Measurements from ENCODE around the gene LRRC4C. TPM values are rescaled to one million over a fixed set of nuclear protein-coding genes. Genes with fewer than 3 reads are reported as not detected.

The LRRC4C gene
- total RNA-seq, 1 experiment from 2014 or later: not detected

DNA sequence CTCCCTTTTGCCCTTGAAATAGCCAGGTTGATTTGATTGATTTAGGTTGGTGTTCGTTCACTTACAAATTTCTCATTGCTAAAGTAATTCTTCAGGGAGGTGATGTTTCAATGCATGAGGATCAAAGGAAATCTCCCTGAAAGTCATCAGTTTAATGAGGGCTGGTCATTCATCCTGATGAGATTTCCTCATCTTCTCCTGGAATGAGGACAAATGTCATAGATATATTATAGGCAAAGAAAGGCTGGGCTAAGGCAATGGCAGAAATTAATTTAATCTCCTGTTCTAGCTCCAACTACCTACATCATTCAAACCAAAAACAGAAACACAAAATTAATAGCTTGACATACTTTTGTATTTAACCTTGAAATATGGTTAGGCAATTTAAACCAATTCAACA is 1052.1 kb downstream of the LRRC4C start:
- no peaks in the 10 kb centered on the region for H3K4me1 ChIP-seq (ENCODE audit: insufficient read depth, low read length)
- DNase-seq (no peak), ATAC-seq (no peak)
- no peak overlapping the region for H3K9ac ChIP-seq (ENCODE audit: low read length)
- no peaks in the 10 kb centered on the region for H3K36me3 ChIP-seq (ENCODE audit: low read depth, low read length)
- no TSS peak for BruUV-seq (replicated peaks)
- no peak overlapping the region for H2AFZ ChIP-seq (ENCODE audit: low read length)
- H3K9me3 ChIP-seq (ENCODE audit: low read length): 0 out of 2 replicates have a peak, but pooled peaks cover 4% of the 10 kb centered on the region
- ChIA-PET POLR2A (ENCODE audit: unreplicated experiment) (no interaction called here), CTCF (no interaction called here)
- H3K79me2 ChIP-seq (ENCODE audit: low read length): no peaks in the 10 kb centered on the region
- TF ChIP-seq EZH2phosphoT487 (IDR thresholded peaks at IDR 0.05; ENCODE audit: borderline replicate concordance, low read length) (no peak), EZH2 (IDR thresholded peaks at IDR 0.05; ENCODE audit: low read length, unreplicated experiment) (no peak)
- TF ChIP-seq, protein P1, sequence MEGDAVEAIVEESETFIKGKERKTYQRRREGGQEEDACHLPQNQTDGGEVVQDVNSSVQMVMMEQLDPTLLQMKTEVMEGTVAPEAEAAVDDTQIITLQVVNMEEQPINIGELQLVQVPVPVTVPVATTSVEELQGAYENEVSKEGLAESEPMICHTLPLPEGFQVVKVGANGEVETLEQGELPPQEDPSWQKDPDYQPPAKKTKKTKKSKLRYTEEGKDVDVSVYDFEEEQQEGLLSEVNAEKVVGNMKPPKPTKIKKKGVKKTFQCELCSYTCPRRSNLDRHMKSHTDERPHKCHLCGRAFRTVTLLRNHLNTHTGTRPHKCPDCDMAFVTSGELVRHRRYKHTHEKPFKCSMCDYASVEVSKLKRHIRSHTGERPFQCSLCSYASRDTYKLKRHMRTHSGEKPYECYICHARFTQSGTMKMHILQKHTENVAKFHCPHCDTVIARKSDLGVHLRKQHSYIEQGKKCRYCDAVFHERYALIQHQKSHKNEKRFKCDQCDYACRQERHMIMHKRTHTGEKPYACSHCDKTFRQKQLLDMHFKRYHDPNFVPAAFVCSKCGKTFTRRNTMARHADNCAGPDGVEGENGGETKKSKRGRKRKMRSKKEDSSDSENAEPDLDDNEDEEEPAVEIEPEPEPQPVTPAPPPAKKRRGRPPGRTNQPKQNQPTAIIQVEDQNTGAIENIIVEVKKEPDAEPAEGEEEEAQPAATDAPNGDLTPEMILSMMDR (conservative IDR thresholded peaks at IDR 0.05; ENCODE audit: low read depth, low read length): no peak
- H4K20me1 ChIP-seq (ENCODE audit: low read length): no peaks in the 10 kb centered on the region
- no peaks in the 10 kb centered on the region for H3K9me2 ChIP-seq (replicated peaks; ENCODE audit: low read length)
- intact Hi-C loops (cut with micrococcal nuclease): no loop called here
- no peak overlapping the region for H3K4me3 ChIP-seq (ENCODE audit: low read length)
- no peaks in the 10 kb centered on the region for H3K27me3 ChIP-seq (ENCODE audit: low read length)
- no peaks in the 10 kb centered on the region for H3F3A ChIP-seq (ENCODE audit: low read length, unreplicated experiment)
- no peak overlapping the region for H3K4me2 ChIP-seq (ENCODE audit: low read length)
- no peak overlapping the region for H3K27ac ChIP-seq (ENCODE audit: low read length)

DNA sequence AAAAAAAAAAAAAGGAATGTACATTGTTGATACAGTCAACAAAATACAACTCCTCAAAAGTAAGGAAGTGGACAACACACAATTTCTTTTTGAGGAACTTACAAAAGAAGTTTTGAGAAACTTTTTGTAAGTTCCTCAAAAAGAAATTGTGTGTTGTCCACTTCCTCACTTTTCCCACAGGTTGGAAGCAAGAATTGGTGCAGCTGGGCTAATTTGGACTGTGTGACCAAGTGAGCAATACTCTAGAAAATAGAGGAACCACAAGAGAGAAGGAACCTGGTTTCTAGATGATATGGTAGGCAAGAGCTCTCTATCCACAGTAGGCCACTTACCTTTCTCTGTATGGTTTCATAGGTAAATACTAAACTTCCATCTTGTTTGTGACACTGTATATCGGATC is 1053.8 kb downstream of the LRRC4C start:
- Histone ChIP-seq H3K36me3 (ENCODE audit: low read depth, low read length) (no peaks in the 10 kb centered on the region), H4K20me1 (ENCODE audit: low read length) (no peaks in the 10 kb centered on the region), H3K4me2 (ENCODE audit: low read length) (no peak overlapping the region), H3K27ac (ENCODE audit: low read length) (no peak overlapping the region), H3K9me3 (ENCODE audit: low read length) (0 out of 2 replicates have a peak, but pooled peaks cover 4% of the 10 kb centered on the region), H3F3A (ENCODE audit: low read length, unreplicated experiment) (no peaks in the 10 kb centered on the region), H2AFZ (ENCODE audit: low read length) (no peak overlapping the region), H3K27me3 (ENCODE audit: low read length) (no peaks in the 10 kb centered on the region), H3K4me1 (ENCODE audit: insufficient read depth, low read length) (no peaks in the 10 kb centered on the region), H3K4me3 (ENCODE audit: low read length) (no peak overlapping the region), H3K9me2 (replicated peaks; ENCODE audit: low read length) (no peaks in the 10 kb centered on the region), H3K9ac (ENCODE audit: low read length) (no peak overlapping the region), H3K79me2 (ENCODE audit: low read length) (no peaks in the 10 kb centered on the region)
- CTCF ChIA-PET: no interaction called here
- intact Hi-C loops (cut with micrococcal nuclease): no loop called here
- no peak for DNase-seq
- no peak for ATAC-seq
- POLR2A ChIA-PET (ENCODE audit: unreplicated experiment): no interaction called here
- no TSS peak for BruUV-seq (replicated peaks)
- TF ChIP-seq EZH2phosphoT487 (IDR thresholded peaks at IDR 0.05; ENCODE audit: borderline replicate concordance, low read length) (no peak), EZH2 (IDR thresholded peaks at IDR 0.05; ENCODE audit: low read length, unreplicated experiment) (no peak)
- TF ChIP-seq, protein P1 (conservative IDR thresholded peaks at IDR 0.05; ENCODE audit: low read depth, low read length): no peak

DNA sequence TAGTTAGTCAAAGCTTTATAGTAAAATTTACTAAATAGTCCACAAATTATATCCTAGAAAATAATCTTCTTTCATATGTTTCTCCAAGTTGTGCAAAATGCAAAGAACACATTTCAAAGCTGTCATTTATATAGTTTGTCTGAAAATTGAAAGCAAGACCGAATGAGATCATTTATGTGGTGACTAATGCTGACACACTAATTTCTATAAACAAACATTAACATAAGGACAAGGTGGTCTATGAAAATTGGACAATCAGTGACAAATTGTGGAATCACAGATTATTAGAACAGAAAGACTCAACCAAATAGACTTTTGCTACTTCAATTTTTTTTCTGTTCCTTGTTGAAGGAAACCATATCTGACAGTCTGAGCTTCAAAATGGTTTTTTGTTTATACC is 1056.1 kb downstream of the LRRC4C start:
- Histone ChIP-seq H3K9me3 (ENCODE audit: low read length) (no peaks in the 10 kb centered on the region), H3K4me3 (ENCODE audit: low read length) (no peak overlapping the region), H3K9ac (ENCODE audit: low read length) (no peak overlapping the region), H3K4me2 (ENCODE audit: low read length) (no peak overlapping the region), H3K27ac (ENCODE audit: low read length) (no peak overlapping the region), H4K20me1 (ENCODE audit: low read length) (no peaks in the 10 kb centered on the region), H2AFZ (ENCODE audit: low read length) (no peak overlapping the region), H3K79me2 (ENCODE audit: low read length) (no peaks in the 10 kb centered on the region), H3F3A (ENCODE audit: low read length, unreplicated experiment) (no peaks in the 10 kb centered on the region), H3K9me2 (replicated peaks; ENCODE audit: low read length) (no peaks in the 10 kb centered on the region), H3K36me3 (ENCODE audit: low read depth, low read length) (no peaks in the 10 kb centered on the region), H3K27me3 (ENCODE audit: low read length) (no peaks in the 10 kb centered on the region), H3K4me1 (ENCODE audit: insufficient read depth, low read length) (no peaks in the 10 kb centered on the region)
- peak; percentile 12 for DNase-seq
- intact Hi-C loops (cut with micrococcal nuclease): no loop called here
- BruUV-seq (replicated peaks): no TSS peak
- TF ChIP-seq EZH2 (IDR thresholded peaks at IDR 0.05; ENCODE audit: low read length, unreplicated experiment): no peak
- no peak for TF ChIP-seq EZH2phosphoT487 (IDR thresholded peaks at IDR 0.05; ENCODE audit: borderline replicate concordance, low read length)
- TF ChIP-seq, protein P1 (conservative IDR thresholded peaks at IDR 0.05; ENCODE audit: low read depth, low read length): no peak
- CTCF ChIA-PET: no interaction called here
- ATAC-seq: no peak
- POLR2A ChIA-PET (ENCODE audit: unreplicated experiment): no interaction called here
